Peyer's patch (tissue), 4 donors: ENCODE data around the gene BHMT. TPM values are rescaled to one million over a fixed set of nuclear protein-coding genes. Genes with fewer than 3 reads are reported as not detected.
A peak's percentile ranks its signal among the peaks of the same experiment; 100 is the strongest.

Experiments used
- DNase-seq, 3 donors: peaks; one replicate each; pipeline ENCODE4 v3.0.0-alpha.2; 2017 to 2019
- H3K27ac ChIP-seq, 4 donors: fragments of 200-600 bp; sonication (generic); one replicate each; pipeline ENCODE4 v1.5.1; 2016 to 2019
- H3K27me3 ChIP-seq, 2 donors: fragments of 200-600 bp; sonication (generic); one replicate each; pipeline ENCODE4 v1.5.1; 2019
- H3K36me3 ChIP-seq, 3 donors: fragments of 200-600 bp; sonication (generic); one replicate each; pipeline ENCODE4 v1.5.1; 2016 to 2019
- H3K4me1 ChIP-seq, 4 donors: fragments of 200-600 bp; sonication (generic); one replicate each; pipeline ENCODE4 v1.5.1; 2016 to 2019
- H3K4me3 ChIP-seq, 4 donors: fragments of 200-600 bp; sonication (generic); 1 replicate in 3 of 4; 2 replicates in 1 of 4; pipeline ENCODE4 v1.5.1; 2016 to 2019; ENCODE audit warnings: mild to moderate bottlenecking in 1 of 4
- H3K9me3 ChIP-seq, 4 donors: fragments of 200-600 bp; sonication (generic); one replicate each; pipeline ENCODE4 v1.5.1; 2016 to 2019; ENCODE audit warnings: mild to moderate bottlenecking in 1 of 4
- POLR2A ChIP-seq, 2 donors: fragments of 450-650 bp; IDR thresholded peaks; one replicate each; pipeline ENCODE4 v1.5.1; 2017; ENCODE audit warnings: antibody characterized with exemption in 2 of 2, mild to moderate bottlenecking in 2 of 2, moderate library complexity in 2 of 2
- total RNA-seq, 4 donors: library from RNA; depleted of rRNA; stranded (reverse); fragments of >200 nt; gene quantifications; one replicate each; pipeline ENCODE4 v1.1.0, GENCODE V29; 2016
- TF ChIP-seq, protein P1 (sequence below), 6 experiments: fragments of 450-650 bp in 4 of 6; fragments of 200-600 bp in 2 of 6; sonication (generic) in 1 of 6; IDR thresholded peaks; one replicate each; pipeline ENCODE4 v1.5.1; 2017 to 2019; ENCODE audit warnings: antibody characterized with exemption in 6 of 6, mild to moderate bottlenecking in 3 of 6, moderate library complexity in 1 of 6

Gene BHMT
- total RNA-seq, 4 donors from 2014 or later = not detected

DNA sequence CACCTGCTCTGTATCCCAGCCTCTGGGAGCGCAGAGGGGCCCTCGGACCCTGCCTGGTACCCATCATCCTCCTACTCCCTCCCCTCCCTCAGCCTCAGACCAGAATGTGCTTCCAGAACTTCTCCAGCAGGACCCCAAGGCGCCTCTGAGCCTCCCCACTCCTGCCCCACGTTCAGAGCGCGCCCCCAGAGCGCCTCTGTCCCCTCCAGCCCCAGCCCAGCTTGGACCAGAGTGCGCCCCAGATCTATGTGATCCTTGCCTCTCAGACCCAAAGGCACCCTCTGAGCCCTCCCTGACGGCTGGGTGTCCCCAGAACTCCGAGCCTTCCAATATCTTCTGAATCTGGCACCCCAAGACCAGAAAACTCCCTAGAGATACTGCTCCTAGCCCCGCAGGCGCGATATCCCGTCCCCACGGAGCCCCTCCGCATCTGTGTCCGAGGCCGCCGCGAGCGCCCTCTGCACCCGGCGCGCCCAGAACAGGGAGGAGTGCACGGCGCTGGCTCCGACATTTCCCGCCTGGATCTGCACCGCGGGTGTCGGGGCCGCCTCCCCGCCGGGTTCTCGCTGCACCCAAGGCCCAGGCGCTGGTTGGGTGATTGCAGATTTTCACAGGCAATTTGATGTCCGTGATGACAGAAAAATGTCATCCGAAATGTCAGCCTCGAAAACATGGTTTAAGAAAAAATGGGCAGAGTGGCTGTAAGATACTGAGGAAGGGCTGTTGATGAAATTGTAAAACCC lies 522 bp downstream of the BHMT start:
- Histone ChIP-seq H3K36me3 (no peaks in the 10 kb centered on the region), H3K4me1 (peaks cover 0 to 8% (median 3%) of the 10 kb centered on the region in 4 donors), H3K27me3 (peaks cover 0 to 15% of the 10 kb centered on the region in 2 donors), H3K27ac (no peak overlapping the region), H3K4me3 (peak overlapping the region in 1 of 4 donors; percentile 8), H3K9me3 (no peaks in the 10 kb centered on the region)
- no peak for DNase-seq
- TF ChIP-seq POLR2A (IDR thresholded peaks at IDR 0.05) = no peak
- TF ChIP-seq, protein P1, sequence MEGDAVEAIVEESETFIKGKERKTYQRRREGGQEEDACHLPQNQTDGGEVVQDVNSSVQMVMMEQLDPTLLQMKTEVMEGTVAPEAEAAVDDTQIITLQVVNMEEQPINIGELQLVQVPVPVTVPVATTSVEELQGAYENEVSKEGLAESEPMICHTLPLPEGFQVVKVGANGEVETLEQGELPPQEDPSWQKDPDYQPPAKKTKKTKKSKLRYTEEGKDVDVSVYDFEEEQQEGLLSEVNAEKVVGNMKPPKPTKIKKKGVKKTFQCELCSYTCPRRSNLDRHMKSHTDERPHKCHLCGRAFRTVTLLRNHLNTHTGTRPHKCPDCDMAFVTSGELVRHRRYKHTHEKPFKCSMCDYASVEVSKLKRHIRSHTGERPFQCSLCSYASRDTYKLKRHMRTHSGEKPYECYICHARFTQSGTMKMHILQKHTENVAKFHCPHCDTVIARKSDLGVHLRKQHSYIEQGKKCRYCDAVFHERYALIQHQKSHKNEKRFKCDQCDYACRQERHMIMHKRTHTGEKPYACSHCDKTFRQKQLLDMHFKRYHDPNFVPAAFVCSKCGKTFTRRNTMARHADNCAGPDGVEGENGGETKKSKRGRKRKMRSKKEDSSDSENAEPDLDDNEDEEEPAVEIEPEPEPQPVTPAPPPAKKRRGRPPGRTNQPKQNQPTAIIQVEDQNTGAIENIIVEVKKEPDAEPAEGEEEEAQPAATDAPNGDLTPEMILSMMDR (IDR thresholded peaks at IDR 0.05) = no peak

DNA sequence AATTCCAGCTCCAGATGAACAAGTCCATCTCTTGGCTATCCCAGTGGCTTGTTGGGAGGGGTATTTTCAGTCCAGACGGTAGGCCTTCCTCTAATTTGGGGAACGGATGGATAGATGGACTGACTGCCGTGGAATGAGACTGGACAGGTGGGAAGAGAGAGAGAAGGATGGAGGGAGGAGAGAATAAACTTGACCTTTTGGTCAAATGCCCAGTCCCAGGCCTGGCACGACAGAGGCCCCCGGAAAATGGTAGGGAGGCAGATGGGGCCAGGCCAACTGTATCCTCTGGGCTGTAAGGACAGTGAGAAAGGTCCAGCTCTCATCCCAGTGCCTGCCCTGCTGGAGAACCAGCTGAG lies 1.1 kb downstream of the BHMT start:
- Histone ChIP-seq H3K27ac (no peak overlapping the region), H3K27me3 (peaks cover 0 to 15% of the 10 kb centered on the region in 2 donors), H3K4me3 (no peak overlapping the region), H3K36me3 (no peaks in the 10 kb centered on the region), H3K9me3 (no peaks in the 10 kb centered on the region), H3K4me1 (peaks cover 0 to 8% (median 3%) of the 10 kb centered on the region in 4 donors)
- DNase-seq = no peak
- TF ChIP-seq, protein P1 (IDR thresholded peaks at IDR 0.05) = no peak
- TF ChIP-seq POLR2A (IDR thresholded peaks at IDR 0.05) = no peak

DNA sequence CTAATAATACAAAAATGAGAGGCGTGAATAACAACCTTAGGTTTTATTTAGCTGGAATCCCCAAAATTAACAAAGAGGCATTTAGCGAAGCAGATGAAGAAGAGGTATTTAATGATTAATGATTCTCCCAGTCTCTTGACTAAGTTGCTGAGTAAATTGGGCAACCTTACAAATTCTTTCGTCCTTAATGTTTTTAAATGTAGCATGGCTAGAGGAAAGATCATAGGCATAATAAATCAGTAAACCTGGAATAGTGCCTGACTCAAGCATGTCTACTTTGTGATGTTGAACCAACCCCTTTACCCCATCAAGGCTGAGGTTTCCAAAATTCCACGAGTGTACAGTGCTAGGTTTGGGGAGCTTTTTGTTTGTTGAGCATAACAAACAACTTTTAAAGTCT lies 7.9 kb downstream of the BHMT start:
- no peak overlapping the region for H3K27ac ChIP-seq

DNA sequence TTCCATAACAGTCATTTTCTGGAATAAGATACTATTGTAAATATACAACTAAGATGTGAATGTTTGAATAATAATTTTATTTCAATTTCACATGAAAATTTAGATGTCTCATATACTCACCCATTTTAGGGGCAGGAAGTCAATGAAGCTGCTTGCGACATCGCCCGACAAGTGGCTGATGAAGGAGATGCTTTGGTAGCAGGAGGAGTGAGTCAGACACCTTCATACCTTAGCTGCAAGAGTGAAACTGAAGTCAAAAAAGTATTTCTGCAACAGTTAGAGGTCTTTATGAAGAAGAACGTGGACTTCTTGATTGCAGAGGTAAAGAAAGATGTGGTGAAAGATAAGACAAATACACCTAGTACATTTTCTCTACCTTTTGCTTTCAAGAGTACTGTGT lies 8.6 kb downstream of the BHMT start:
- Histone ChIP-seq H3K36me3 (no peaks in the 10 kb centered on the region), H3K27ac (no peak overlapping the region), H3K4me1 (no peaks in the 10 kb centered on the region), H3K9me3 (no peaks in the 10 kb centered on the region), H3K27me3 (no peaks in the 10 kb centered on the region), H3K4me3 (no peak overlapping the region)
- DNase-seq = no peak
- TF ChIP-seq POLR2A (IDR thresholded peaks at IDR 0.05) = no peak
- TF ChIP-seq, protein P1 (IDR thresholded peaks at IDR 0.05) = no peak

More for the DNA sequence above, 7.9 kb downstream of the BHMT start:
- no peaks in the 10 kb centered on the region for H3K9me3 ChIP-seq
- H3K4me3 ChIP-seq = no peak overlapping the region
- no peaks in the 10 kb centered on the region for H3K27me3 ChIP-seq
- no peak for DNase-seq
- TF ChIP-seq, protein P1 (IDR thresholded peaks at IDR 0.05) = no peak
- no peak for TF ChIP-seq POLR2A (IDR thresholded peaks at IDR 0.05)
- no peaks in the 10 kb centered on the region for H3K4me1 ChIP-seq
- no peaks in the 10 kb centered on the region for H3K36me3 ChIP-seq

DNA sequence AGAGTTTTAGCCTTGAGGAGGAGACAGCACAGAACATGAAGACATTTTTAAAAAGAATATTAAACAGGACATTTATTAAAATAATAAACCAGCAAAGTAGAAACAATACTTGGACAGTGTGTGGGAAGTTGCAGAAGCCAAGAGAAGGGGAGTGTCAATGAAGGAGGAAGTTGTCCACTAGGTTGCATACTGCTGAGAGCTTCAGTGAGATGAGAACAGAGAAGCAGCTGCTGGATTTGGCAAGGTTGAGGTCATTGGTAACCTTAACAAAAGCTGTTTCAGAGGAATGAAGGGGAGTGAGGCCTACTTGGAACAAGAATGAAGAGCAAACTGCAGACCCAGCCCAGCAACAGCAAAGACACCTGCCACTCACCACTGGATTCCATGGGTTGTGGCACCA lies 11.4 kb downstream of the BHMT start:
- TF ChIP-seq POLR2A (IDR thresholded peaks at IDR 0.05) = no peak
- TF ChIP-seq, protein P1 (IDR thresholded peaks at IDR 0.05) = no peak
- H3K27ac ChIP-seq = no peak overlapping the region
- no peaks in the 10 kb centered on the region for H3K9me3 ChIP-seq
- DNase-seq = no peak
- no peak overlapping the region for H3K4me3 ChIP-seq
- H3K27me3 ChIP-seq = no peaks in the 10 kb centered on the region
- no peaks in the 10 kb centered on the region for H3K4me1 ChIP-seq
- H3K36me3 ChIP-seq = no peaks in the 10 kb centered on the region
